HG03025 (cell line): ENCODE results near the gene SYTL1.

Experiments used
- ATAC-seq: cut with Tn5 transposase; IDR thresholded peaks from one replicate; pipeline ENCODE4 v1.9.1; 2021; ENCODE audit warnings: mild to moderate bottlenecking, moderate library complexity; ENCODE audit not compliant: unreplicated experiment, low FRiP score

Gene SYTL1

GRCh38 chr1:27361553-27361952 lies 19.7 kb downstream of the SYTL1 start:
- no peak for ATAC-seq

GRCh38 chr1:27363766-27364695 lies 22.2 kb downstream of the SYTL1 start:
- ATAC-seq: no peak

DNA sequence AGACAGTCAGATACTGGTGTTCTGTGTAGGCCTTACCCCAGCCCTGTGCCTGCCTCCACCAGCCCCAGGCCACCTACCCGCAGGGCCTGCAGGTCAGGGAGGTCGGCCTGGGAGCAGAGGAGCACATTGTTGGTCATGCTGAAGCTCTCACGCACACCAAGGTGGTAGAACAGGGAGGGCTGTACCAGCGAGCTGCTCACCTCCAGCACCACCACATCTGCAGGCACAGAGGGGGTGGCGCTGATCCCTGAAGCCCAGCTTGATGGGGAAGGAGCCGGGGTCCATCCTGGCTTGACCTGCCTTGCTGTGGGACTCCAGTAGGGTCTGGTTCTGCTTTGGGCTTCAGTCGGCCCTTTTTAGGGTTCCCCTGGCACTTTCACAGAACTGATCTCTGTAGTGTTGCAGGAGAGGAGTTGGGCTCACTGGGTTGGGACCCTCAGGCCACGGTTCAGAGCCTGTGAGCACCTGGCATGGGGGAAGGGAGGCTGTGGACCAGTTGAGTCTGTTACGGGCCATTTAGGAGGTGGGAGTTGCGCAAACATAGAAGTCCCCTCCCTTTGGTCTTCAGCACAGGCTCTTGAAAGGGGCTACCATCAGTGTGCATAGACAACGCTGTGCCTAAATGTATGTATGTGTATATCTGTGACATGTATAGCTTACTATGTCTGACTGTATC lies 23.0 kb downstream of the SYTL1 start:
- ATAC-seq: no peak

GRCh38 chr1:27365372-27366112 lies 23.7 kb downstream of the SYTL1 start:
- ATAC-seq: peak; percentile 19

GRCh38 chr1:27366113-27366410 lies 24.2 kb downstream of the SYTL1 start:
- ATAC-seq: peak; percentile 20

DNA sequence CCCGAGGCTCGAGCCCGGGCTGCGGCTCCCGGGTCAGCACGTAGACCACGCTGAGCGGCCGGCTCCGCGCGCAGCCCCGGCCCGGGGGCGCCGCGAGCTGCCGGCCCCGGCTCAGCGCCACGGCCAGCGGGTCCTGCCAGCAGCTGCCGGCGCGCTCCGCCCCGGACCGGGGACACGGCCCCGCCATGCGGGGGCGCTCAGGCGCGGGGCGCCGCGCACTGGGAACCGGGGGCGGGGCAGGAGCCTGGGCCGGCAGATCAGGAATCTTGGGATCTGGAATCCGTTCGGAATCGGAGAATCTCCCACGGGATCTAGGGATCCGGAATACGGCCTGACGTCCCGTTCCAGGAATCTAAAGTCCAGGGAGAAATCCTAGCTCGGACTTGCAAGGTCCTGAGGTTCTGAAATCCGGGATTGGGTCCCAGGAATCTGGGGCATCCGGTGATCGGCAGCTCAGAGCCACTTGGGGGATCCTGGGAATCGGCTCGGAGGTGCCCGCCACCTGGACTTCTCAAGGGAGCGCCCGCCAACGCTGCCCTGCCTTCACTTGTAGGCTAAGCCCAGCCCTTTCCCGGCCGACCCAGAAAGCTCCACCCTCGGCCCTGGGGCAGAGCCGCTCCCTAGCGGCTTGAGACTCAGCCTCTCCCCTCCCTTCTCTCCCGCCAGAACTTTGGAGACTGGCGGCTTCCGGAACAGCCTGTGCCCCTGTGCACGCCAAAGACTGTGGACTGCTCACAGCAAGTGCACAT lies 24.8 kb downstream of the SYTL1 start, which contains the start of gene MAP3K6:
MAP3K6 (minus strand) TSS at position 551 of the 749 bp plus-strand sequence; CDS start at position 187, 364 bp downstream.
- peak; percentile 41 for ATAC-seq

DNA sequence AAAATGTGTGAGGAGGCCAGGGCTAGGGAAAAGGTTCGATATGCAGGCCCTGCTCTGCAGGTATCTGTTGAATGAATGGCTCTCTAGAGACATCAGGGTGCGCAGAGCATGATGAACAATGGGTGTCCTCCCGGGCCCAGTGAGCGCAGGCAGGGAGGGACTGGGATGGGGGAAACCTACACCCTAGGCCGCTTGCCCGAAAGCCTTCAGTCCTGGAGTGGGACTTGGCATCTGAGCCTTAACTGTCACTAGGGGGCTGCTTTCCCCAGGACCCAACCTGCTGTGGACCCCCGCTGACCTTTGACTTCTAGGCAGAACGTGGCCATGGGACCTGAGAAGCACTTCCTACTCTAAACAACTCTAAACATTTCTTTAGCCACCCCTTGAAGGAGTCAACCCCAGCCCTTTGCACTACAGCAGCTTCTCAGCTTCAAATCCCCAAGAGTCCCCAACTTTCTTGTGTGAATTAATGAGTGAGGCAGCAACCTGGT lies 25.4 kb downstream of the SYTL1 start:
- no peak for ATAC-seq

- no peak for ATAC-seq
These were observed 27.2 kb downstream of the SYTL1 start for GRCh38 chr1:27368869-27369582.

GRCh38 chr1:27372022-27372807 lies 30.4 kb downstream of the SYTL1 start:
- no peak for ATAC-seq

DNA sequence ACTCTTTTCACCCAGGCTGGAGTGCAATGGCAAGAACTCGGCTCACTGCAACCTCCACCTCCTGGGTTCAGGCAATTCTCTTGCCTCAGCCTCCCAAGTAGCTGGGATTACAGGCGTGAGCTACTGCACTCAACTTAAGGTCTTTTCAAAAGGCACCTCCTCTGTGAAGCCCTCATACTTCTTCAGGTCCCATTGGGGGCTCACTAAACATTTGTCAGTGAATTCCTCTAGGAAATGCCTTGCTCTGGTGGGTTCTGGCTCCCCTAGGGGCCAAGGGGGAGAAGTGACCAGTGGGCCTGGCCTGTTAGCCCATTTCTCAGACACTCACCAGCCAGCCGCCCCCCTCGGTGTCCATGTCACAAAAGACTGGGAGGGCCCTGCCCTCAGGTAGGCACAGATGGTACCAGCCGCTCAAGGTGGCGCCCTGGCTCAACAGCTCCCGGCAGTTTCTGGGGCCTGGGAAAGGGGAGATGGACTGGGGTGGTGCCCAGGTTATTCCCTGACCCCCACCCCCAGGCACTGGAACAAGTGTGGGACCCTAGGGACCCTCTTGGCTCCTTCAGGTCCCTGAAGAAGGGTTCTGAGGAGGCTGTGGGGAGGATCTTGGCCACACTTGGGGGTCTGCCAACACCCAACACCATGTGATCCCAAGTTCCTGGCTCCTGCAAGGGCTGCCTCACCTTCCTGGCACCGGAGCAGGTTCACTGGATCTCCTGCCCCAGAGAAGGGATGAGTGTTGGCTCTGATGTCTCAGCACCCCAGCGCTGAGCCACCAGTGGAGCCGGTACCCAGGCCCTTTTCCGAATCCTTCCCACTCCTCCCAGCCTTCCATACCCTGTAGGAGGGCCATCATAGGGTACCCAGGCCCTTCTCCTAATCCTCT lies 31.2 kb downstream of the SYTL1 start:
- ATAC-seq: no peak

DNA sequence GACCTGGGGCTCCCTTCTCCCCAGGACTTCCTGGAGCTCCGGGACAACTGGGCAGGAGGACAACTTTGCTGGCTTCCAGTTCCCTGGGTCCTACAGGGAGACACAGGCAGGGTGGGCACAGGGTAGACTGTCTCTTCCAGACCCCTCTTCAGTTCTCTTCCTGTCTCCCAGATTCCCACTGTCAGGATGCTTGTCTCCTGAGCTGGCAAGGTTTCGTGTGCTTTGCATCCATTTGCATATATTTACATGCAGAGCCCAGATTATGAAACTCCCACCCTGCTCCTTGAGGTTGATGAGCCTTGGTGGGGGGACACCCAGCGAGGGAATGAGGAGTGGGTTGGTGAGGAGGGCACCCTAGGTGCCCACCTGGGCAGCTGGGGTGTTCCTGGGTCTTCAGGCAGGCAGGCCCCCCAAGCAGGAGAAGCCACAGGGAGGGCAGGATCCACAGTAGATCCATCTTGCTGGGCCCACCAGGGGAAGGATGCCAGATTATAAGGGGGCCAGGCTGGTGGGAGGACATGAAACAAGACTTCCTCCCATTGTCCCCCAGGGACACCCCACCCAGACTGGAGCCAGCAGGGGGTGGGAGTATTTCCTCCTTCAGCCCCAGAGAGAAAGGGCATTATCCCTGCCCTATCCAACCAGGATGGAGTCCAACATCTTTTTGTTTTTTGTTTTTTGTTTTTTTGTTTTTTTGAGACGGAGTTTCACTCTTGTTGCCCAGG lies 32.7 kb downstream of the SYTL1 start, which contains the start of gene FCN3:
FCN3 (minus strand) TSS at position 463 of the 725 bp plus-strand sequence; CDS start at position 457, 6 bp downstream.
- ATAC-seq: no peak

GRCh38 chr1:27377760-27378495 lies 36.1 kb downstream of the SYTL1 start:
- ATAC-seq: no peak

DNA sequence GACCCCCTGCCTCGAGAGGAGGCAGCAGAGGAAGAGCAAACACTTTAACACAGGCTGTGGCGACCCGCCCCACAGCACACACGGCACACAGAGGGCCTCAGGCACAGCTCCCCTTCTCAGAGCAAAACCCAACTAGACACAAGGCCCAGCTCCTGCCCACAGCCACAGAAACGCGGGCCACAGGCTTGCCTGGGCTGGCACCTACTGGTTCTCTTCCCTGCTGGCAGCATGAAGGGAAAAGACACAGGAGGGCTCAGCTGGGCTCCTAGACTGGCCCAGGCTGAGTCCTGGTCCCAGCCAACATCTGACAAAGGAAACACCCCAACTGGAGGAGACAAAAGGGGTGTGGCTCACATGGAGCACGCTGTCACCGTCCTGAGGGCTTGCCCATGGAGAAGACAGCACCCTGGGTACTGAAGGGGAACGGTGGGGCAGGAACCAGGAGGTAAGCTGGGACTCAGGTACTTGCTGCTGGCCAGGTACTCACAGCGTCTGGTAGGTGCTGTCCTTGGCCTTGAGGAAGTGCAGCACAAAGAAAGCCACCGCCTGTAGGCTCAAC lies 37.8 kb downstream of the SYTL1 start:
- no peak for ATAC-seq

DNA sequence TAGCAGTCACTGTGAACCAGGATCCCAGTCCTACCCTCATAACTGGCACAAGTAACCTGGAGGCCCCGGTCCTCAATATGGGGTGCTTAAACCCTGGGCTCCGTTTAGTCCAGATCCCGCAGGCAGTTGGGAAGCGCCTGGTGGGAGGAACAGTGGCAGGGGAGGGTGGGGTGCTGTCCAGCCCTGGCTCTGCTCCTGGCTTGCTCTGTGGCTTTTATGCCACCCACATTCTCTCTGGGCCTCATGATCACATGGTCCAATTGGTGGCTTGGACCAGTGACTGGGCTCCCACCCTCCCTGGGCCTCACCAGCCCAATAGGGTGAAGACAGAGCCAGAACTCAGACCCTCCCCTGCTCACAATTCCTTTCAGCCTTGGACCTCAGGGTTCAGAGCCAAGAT lies 38.4 kb downstream of the SYTL1 start:
- ATAC-seq: no peak

DNA sequence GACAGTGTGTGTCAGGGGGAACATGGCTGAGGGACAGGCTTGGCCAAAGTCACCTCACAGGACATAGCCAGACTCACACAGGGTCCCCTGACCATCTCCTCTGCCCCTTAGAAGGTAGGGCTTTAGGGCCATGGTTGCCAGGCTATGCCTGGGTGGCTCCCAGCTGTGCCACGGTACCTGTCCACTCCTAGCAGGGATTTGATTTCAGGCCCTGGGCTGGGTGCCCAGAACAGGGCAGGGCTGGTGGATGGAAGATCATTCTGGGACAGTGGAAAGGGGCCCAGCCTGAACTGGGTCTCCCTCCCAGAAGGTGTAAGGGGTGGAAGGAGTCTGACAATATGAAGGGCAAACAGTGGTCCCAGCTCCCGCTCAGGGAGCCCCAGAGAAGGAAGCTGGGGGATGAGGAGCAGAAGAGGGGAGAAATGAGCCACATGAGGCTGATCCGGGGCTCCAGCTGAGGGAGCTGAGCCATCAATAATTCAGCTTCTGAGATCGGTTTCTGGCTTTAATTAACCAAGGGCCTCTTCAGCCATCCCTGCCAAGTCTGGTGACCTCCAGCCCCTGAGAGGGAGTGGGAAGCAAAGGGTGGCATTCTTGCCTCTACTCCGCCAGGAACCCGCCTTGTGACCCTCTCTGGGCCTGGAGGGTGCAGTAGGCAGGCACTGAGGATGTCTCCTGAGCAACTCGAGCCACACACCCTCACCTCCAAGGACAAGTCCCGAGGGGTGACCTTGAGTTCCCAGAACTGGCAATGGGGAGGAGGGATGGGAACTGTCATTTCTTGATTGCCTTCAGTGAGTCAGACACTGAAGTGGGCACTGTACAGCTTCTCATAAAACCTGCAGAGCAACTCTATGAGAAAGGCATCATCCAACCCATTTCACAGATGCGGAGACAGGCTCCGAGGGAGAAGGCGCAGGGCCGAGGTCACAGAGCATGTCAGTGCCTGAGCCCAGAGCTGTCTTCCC lies 39.2 kb downstream of the SYTL1 start:
- no peak for ATAC-seq
